IPS-18c (cell line): ENCODE results near the gene KCTD17.

ENCODE experiments used
- H3K4me3 ChIP-seq: 2 replicates; pipeline ENCODE4 v1.7.0; 2013; ENCODE audit warnings: low read depth, mild to moderate bottlenecking, low read length, moderate library complexity; ENCODE audit not compliant: insufficient read depth
- H3K9me3 ChIP-seq: one replicate; pipeline ENCODE4 v1.6.1; 2013; ENCODE audit warnings: mild to moderate bottlenecking, low read length, moderate library complexity; ENCODE audit not compliant: control insufficient read depth, insufficient read depth

Gene KCTD17

GRCh38 chr22:37032535-37033460 is 18.7 kb upstream of the KCTD17 start:
- Histone ChIP-seq H3K9me3 (no peaks in the 10 kb centered on the region), H3K4me3 (no peak overlapping the region)

- no peaks in the 10 kb centered on the region for H3K9me3 ChIP-seq
- no peak overlapping the region for H3K4me3 ChIP-seq
Observed at GRCh38 chr22:37033605-37034430, 17.7 kb upstream of the KCTD17 start.

GRCh38 chr22:37036655-37037377 is 14.7 kb upstream of the KCTD17 start:
- no peak overlapping the region for H3K4me3 ChIP-seq
- H3K9me3 ChIP-seq = no peaks in the 10 kb centered on the region

- no peaks in the 10 kb centered on the region for H3K9me3 ChIP-seq
- no peak overlapping the region for H3K4me3 ChIP-seq
Observed at GRCh38 chr22:37037669-37038068, 13.9 kb upstream of the KCTD17 start.

GRCh38 chr22:37039466-37039865 is 12.1 kb upstream of the KCTD17 start:
- no peaks in the 10 kb centered on the region for H3K9me3 ChIP-seq
- H3K4me3 ChIP-seq = no peak overlapping the region

GRCh38 chr22:37043209-37043827 is 8.2 kb upstream of the KCTD17 start:
- no peak overlapping the region for H3K4me3 ChIP-seq
- no peaks in the 10 kb centered on the region for H3K9me3 ChIP-seq

- Histone ChIP-seq H3K4me3 (no peak overlapping the region), H3K9me3 (no peaks in the 10 kb centered on the region)
Observed at GRCh38 chr22:37043828-37044538, 7.6 kb upstream of the KCTD17 start.

GRCh38 chr22:37044634-37045625 is 6.6 kb upstream of the KCTD17 start:
- H3K9me3 ChIP-seq = no peaks in the 10 kb centered on the region
- H3K4me3 ChIP-seq = no peak overlapping the region

GRCh38 chr22:37045958-37046357 is 5.6 kb upstream of the KCTD17 start:
- Histone ChIP-seq H3K9me3 (no peaks in the 10 kb centered on the region), H3K4me3 (no peak overlapping the region)

- H3K4me3 ChIP-seq = no peak overlapping the region
- H3K9me3 ChIP-seq = no peaks in the 10 kb centered on the region
Observed at GRCh38 chr22:37046589-37046988, 5.0 kb upstream of the KCTD17 start.

- Histone ChIP-seq H3K4me3 (no peak overlapping the region), H3K9me3 (no peaks in the 10 kb centered on the region)
Observed at GRCh38 chr22:37047006-37047405, 4.5 kb upstream of the KCTD17 start.

GRCh38 chr22:37048133-37048532 is 3.4 kb upstream of the KCTD17 start:
- no peak overlapping the region for H3K4me3 ChIP-seq
- no peaks in the 10 kb centered on the region for H3K9me3 ChIP-seq

GRCh38 chr22:37049224-37049623 is 2.3 kb upstream of the KCTD17 start:
- Histone ChIP-seq H3K4me3 (no peak overlapping the region), H3K9me3 (no peaks in the 10 kb centered on the region)

GRCh38 chr22:37050913-37051312 is 629 bp upstream of the KCTD17 start:
- no peaks in the 10 kb centered on the region for H3K9me3 ChIP-seq
- no peak overlapping the region for H3K4me3 ChIP-seq

GRCh38 chr22:37052386-37053309 is 1.1 kb downstream of the KCTD17 start:
- peak overlapping the region; percentile 82; the same call in 1 of the 2 replicates for H3K4me3 ChIP-seq
- no peaks in the 10 kb centered on the region for H3K9me3 ChIP-seq
